ENCODE data around the gene AKAP7.
"Not testable (repeated sequence)": the region's sequence is repeated elsewhere in the genome, so short reads cannot be mapped to it uniquely, and the experiment has no call there.

Gene AKAP7

GRCh38 chr6:131321589-131321988, 186.3 kb downstream of the AKAP7 start:
- no peaks in the 10 kb centered on the region for H3K4me1 ChIP-seq
- H4K20me1 ChIP-seq = no peaks in the 10 kb centered on the region
- H3K9me3 ChIP-seq (replicated peaks in 1 of 11) = peaks cover 0 to 8% (median 6%) of the 10 kb centered on the region in 11 experiments; a peak in 8 of 22 replicates
- no peak for TF ChIP-seq Cebpa-rat (IDR thresholded peaks at IDR 0.05)
- no peak overlapping the region for H3K4me2 ChIP-seq
- H3K9ac ChIP-seq = no peak overlapping the region
- H3K27ac ChIP-seq = no peak overlapping the region
- H3K36me3 ChIP-seq = no peaks in the 10 kb centered on the region
- no peaks in the 10 kb centered on the region for H3K27me3 ChIP-seq
- no peak overlapping the region for H3K4me3 ChIP-seq

- no peaks in the 10 kb centered on the region for H3K4me1 ChIP-seq
- H3K4me3 ChIP-seq = no peak overlapping the region
- H3K27ac ChIP-seq = no peak overlapping the region
- H3K36me3 ChIP-seq = no peaks in the 10 kb centered on the region
- no peak overlapping the region for H3K4me2 ChIP-seq
- H4K20me1 ChIP-seq = no peaks in the 10 kb centered on the region
- peaks cover 0 to 3% (median 1%) of the 10 kb centered on the region in 11 experiments; a peak in 7 of 22 replicates for H3K9me3 ChIP-seq (replicated peaks in 1 of 11)
- TF ChIP-seq Cebpa-rat (IDR thresholded peaks at IDR 0.05) = no peak
- no peaks in the 10 kb centered on the region for H3K27me3 ChIP-seq
- H3K9ac ChIP-seq = no peak overlapping the region
Measured at GRCh38 chr6:131322125-131322524, 186.9 kb downstream of the AKAP7 start.

GRCh38 chr6:131325669-131326068, 190.4 kb downstream of the AKAP7 start:
- H3K4me3 ChIP-seq; H3K27me3 ChIP-seq; H3K4me1 ChIP-seq; H3K36me3 ChIP-seq; H4K20me1 ChIP-seq; H3K9ac ChIP-seq; H3K9me3 ChIP-seq (replicated peaks in 1 of 11); H3K4me2 ChIP-seq; H3K27ac ChIP-seq: not testable (repeated sequence)

- H3K36me3 ChIP-seq; H3K27me3 ChIP-seq; H4K20me1 ChIP-seq; H3K4me3 ChIP-seq; H3K9me3 ChIP-seq (replicated peaks in 1 of 11); H3K9ac ChIP-seq; H3K27ac ChIP-seq; H3K4me2 ChIP-seq; H3K4me1 ChIP-seq: not testable (repeated sequence)
Measured at GRCh38 chr6:131328727-131329126, 193.5 kb downstream of the AKAP7 start.

GRCh38 chr6:131331151-131331550, 195.9 kb downstream of the AKAP7 start:
- no peak for TF ChIP-seq Cebpa-rat (IDR thresholded peaks at IDR 0.05)
- H3K4me1 ChIP-seq = no peaks in the 10 kb centered on the region
- no peaks in the 10 kb centered on the region for H4K20me1 ChIP-seq
- H3K36me3 ChIP-seq = no peaks in the 10 kb centered on the region
- H3K9ac ChIP-seq = no peak overlapping the region
- H3K27me3 ChIP-seq = no peaks in the 10 kb centered on the region
- H3K4me2 ChIP-seq = no peak overlapping the region
- H3K4me3 ChIP-seq = no peak overlapping the region
- no peaks in the 10 kb centered on the region for H3K9me3 ChIP-seq (replicated peaks in 1 of 11)
- H3K27ac ChIP-seq = no peak overlapping the region

- Histone ChIP-seq H3K9me3 (replicated peaks in 1 of 11) (no peaks in the 10 kb centered on the region), H3K36me3 (no peaks in the 10 kb centered on the region), H3K4me1 (no peaks in the 10 kb centered on the region), H4K20me1 (no peaks in the 10 kb centered on the region), H3K27me3 (no peaks in the 10 kb centered on the region), H3K4me2 (no peak overlapping the region), H3K4me3 (no peak overlapping the region), H3K27ac (no peak overlapping the region), H3K9ac (no peak overlapping the region)
- no peak for TF ChIP-seq Cebpa-rat (IDR thresholded peaks at IDR 0.05)
Measured at GRCh38 chr6:131331873-131332781, 196.9 kb downstream of the AKAP7 start.
